HG02610 (cell line): Measurements from ENCODE around the gene PDZD4.

ENCODE experiments used
- ATAC-seq: cut with Tn5 transposase; IDR thresholded peaks from one replicate; pipeline ENCODE4 v1.9.1; 2021; ENCODE audit warnings: mild to moderate bottlenecking, moderate library complexity; ENCODE audit not compliant: unreplicated experiment

PDZD4 gene

GRCh38 chrX:153829799-153830639, at the start of gene PDZD4:
TSS of gene PDZD4 (minus strand) at chrX:153830544. CDS start at chrX:153830298, 246 bp downstream.
- ATAC-seq = no peak

GRCh38 chrX:153879741-153880439, 49.5 kb upstream of the PDZD4 start:
- no peak for ATAC-seq

GRCh38 chrX:153878969-153879653, 48.8 kb upstream of the PDZD4 start:
- ATAC-seq = no peak

- ATAC-seq = no peak
These were observed 48.0 kb upstream of the PDZD4 start for GRCh38 chrX:153878345-153878744.

GRCh38 chrX:153877571-153878261, 47.4 kb upstream of the PDZD4 start:
- ATAC-seq = no peak

GRCh38 chrX:153876112-153876491, 45.8 kb upstream of the PDZD4 start:
- no peak for ATAC-seq

GRCh38 chrX:153875391-153876111, 45.2 kb upstream of the PDZD4 start:
- ATAC-seq = no peak

- no peak for ATAC-seq
These were observed 44.2 kb upstream of the PDZD4 start for GRCh38 chrX:153874366-153875125.

GRCh38 chrX:153874085-153874365, 43.7 kb upstream of the PDZD4 start:
- ATAC-seq = no peak

GRCh38 chrX:153873282-153874084, 43.1 kb upstream of the PDZD4 start:
- no peak for ATAC-seq

- ATAC-seq = no peak
These were observed 41.9 kb upstream of the PDZD4 start for GRCh38 chrX:153871946-153872878.

GRCh38 chrX:153871451-153871850, 41.1 kb upstream of the PDZD4 start:
- no peak for ATAC-seq

- ATAC-seq = no peak
These were observed 40.5 kb upstream of the PDZD4 start for GRCh38 chrX:153870791-153871360.

GRCh38 chrX:153870288-153870690, 39.9 kb upstream of the PDZD4 start:
- no peak for ATAC-seq

- ATAC-seq = no peak
These were observed 39.3 kb upstream of the PDZD4 start for GRCh38 chrX:153869473-153870287.

GRCh38 chrX:153868576-153869472, 38.5 kb upstream of the PDZD4 start:
- no peak for ATAC-seq
